ENCODE measurements around the gene AHCYL2. TPM values are rescaled to one million over a fixed set of nuclear protein-coding genes. Genes with fewer than 3 reads are reported as not detected.

Gene AHCYL2
- total RNA-seq, 1 experiment from 2014 or later = 17.0 TPM

DNA sequence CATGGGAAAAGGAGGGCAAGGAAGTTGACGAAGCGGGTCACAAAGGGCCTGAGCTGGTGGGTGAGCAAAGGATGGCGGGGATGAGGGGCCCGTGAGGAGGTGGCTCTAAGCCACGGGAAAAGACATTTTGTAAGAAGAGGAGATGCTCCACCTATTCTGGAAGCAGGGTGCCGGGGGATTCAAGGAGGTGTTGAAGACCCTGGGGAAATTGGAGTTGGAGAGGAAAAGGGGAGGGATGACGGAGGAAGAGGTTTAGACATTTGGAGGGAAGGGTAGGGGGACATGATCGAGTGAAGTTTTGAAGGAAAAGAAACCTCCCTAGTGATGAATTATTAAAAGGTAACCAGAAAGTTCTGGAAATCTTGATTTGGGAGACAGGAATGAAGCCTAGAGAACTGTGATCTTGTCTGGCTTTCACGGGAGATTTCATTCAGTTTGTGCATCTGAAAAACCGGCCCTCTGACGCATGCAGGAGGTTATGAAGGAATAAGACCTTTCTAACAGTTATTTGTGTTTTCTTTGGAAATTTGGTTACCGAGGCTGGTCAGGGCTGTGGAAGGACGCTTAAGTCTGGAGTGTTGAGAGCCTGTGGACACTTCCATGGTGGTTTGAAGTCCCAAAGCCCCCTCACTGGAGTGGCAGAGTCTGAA lies 35.0 kb upstream of the AHCYL2 start (continued):
- TF ChIP-seq ZBTB33 (IDR thresholded peaks at IDR 0.05; ENCODE audit: extremely low read depth, insufficient replicate concordance, low read length) = no peak
- TF ChIP-seq YY1 (IDR thresholded peaks at IDR 0.05; ENCODE audit: extremely low read depth, insufficient replicate concordance, low read depth, low read length) = no peak
- no peak for TF ChIP-seq ATF3 (IDR thresholded peaks at IDR 0.05)
- no peak for TF ChIP-seq JUND (IDR thresholded peaks at IDR 0.05)
- no peak for TF ChIP-seq CEBPB (IDR thresholded peaks at IDR 0.05; ENCODE audit: low read depth)
- TF ChIP-seq CBX3 (IDR thresholded peaks at IDR 0.05; ENCODE audit: low read depth) = no peak
- no peak for TF ChIP-seq POLR2A (IDR thresholded peaks at IDR 0.05; ENCODE audit: borderline replicate concordance, extremely low read depth, insufficient read depth, insufficient read length)
- no peak for TF ChIP-seq MAX (IDR thresholded peaks at IDR 0.05)
- no peak for TF ChIP-seq FOSL1 (IDR thresholded peaks at IDR 0.05; ENCODE audit: low read depth)
- TF ChIP-seq TCF7L2 (IDR thresholded peaks at IDR 0.05; ENCODE audit: borderline replicate concordance, extremely low read depth, insufficient read depth, insufficient read length) = no peak
- TF ChIP-seq RAD21 (IDR thresholded peaks at IDR 0.05; ENCODE audit: low read depth) = no peak

GRCh38 chr7:129191272-129191671 lies 33.6 kb upstream of the AHCYL2 start:
- Histone ChIP-seq H3K4me2 (ENCODE audit: low read length) (no peak overlapping the region), H2AFZ (ENCODE audit: low read depth, low read length, poor library complexity, severe bottlenecking) (no peak overlapping the region), H3K36me3 (ENCODE audit: control insufficient read depth in 1 of 2, insufficient read depth in 2 of 2, low read length in 2 of 2) (no peaks in the 10 kb centered on the region), H3K4me1 (ENCODE audit: control insufficient read depth in 1 of 2, insufficient read depth in 2 of 2, low read length in 2 of 2) (peaks cover 0 to 12% of the 10 kb centered on the region in 2 experiments; a peak in 1 of 4 replicates), H3K9ac (ENCODE audit: low read length) (no peak overlapping the region), H3K27ac (ENCODE audit: low read depth, low read length) (no peak overlapping the region), H4K20me1 (ENCODE audit: insufficient read depth) (no peaks in the 10 kb centered on the region), H3K9me3 (ENCODE audit: control insufficient read depth in 1 of 2, insufficient read depth in 1 of 2, low read depth in 1 of 2, low read length in 2 of 2) (no peaks in the 10 kb centered on the region), H3K27me3 (ENCODE audit: insufficient read depth, low read length) (no peaks in the 10 kb centered on the region), H3K4me3 (replicated peaks in 1 of 2; ENCODE audit: low read depth in 1 of 2, low read length in 2 of 2) (no peak overlapping the region), H3K79me2 (ENCODE audit: insufficient read depth, low read length) (no peaks in the 10 kb centered on the region), H3K9me2 (ENCODE audit: insufficient read depth) (no peaks in the 10 kb centered on the region)
- ChIA-PET POLR2A (no interaction called here), RAD21 (ENCODE audit: low non-redundant PET in 1 of 2, low total read pairs in 2 of 2, uncharacterized antibody in 2 of 2, unreplicated experiment in 2 of 2) (no interaction called here), CTCF (no interaction called here)
- intact Hi-C loops (cut with micrococcal nuclease) = no loop called here
- ATAC-seq (no peak), DNase-seq (ENCODE audit: low read depth, low spot score) (no peak)
- BruUV-seq (replicated peaks) = no TSS peak
- TF ChIP-seq, protein P1, sequence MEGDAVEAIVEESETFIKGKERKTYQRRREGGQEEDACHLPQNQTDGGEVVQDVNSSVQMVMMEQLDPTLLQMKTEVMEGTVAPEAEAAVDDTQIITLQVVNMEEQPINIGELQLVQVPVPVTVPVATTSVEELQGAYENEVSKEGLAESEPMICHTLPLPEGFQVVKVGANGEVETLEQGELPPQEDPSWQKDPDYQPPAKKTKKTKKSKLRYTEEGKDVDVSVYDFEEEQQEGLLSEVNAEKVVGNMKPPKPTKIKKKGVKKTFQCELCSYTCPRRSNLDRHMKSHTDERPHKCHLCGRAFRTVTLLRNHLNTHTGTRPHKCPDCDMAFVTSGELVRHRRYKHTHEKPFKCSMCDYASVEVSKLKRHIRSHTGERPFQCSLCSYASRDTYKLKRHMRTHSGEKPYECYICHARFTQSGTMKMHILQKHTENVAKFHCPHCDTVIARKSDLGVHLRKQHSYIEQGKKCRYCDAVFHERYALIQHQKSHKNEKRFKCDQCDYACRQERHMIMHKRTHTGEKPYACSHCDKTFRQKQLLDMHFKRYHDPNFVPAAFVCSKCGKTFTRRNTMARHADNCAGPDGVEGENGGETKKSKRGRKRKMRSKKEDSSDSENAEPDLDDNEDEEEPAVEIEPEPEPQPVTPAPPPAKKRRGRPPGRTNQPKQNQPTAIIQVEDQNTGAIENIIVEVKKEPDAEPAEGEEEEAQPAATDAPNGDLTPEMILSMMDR (IDR thresholded peaks at IDR 0.05 in 2 of 3, conservative IDR thresholded peaks at IDR 0.05 in 1 of 3; ENCODE audit: borderline replicate concordance in 1 of 3, insufficient read depth in 1 of 3, low read depth in 2 of 3, low read length in 2 of 3) = no peak
- TF ChIP-seq EGR1 (IDR thresholded peaks at IDR 0.05; ENCODE audit: low read depth) = no peak
- no peak for TF ChIP-seq TCF7L2 (IDR thresholded peaks at IDR 0.05; ENCODE audit: borderline replicate concordance, extremely low read depth, insufficient read depth, insufficient read length)
- no peak for TF ChIP-seq JUND (IDR thresholded peaks at IDR 0.05)
- TF ChIP-seq ZBTB33 (IDR thresholded peaks at IDR 0.05; ENCODE audit: extremely low read depth, insufficient replicate concordance, low read length) = no peak
- no peak for TF ChIP-seq FOSL1 (IDR thresholded peaks at IDR 0.05; ENCODE audit: low read depth)
- no peak for TF ChIP-seq ZNF274 (IDR thresholded peaks at IDR 0.05; ENCODE audit: low read depth, low read length)

Data from HCT116 (cell line).